MCF 10A (cell line): Measurements from ENCODE around the gene HAL. TPM values are rescaled to one million over a fixed set of nuclear protein-coding genes. Genes with fewer than 3 reads are reported as not detected.
A peak's percentile ranks its signal among the peaks of the same experiment; 100 is the strongest.

Source experiments
- BruUV-seq: library from RNA; stranded (reverse); fragments of 400-500 nt; replicated peaks from 2 replicates; lab custom pipeline; 2021; lab: Mats Ljungman, UMichigan
- CTCF ChIA-PET: fragments of 300-600 bp; sonication (Branson Sonifier 250); formaldehyde crosslinking; extraction: SDS; loops from one replicate; lab custom pipeline; 2021; ENCODE audit warnings: antibody characterized with exemption, inconsistent platforms; lab: Yijun Ruan, JAX
- POLR2A ChIA-PET: fragments of 300-600, 350-650 bp; sonication (Branson Sonifier 250); formaldehyde crosslinking; extraction: SDS; loops from one replicate; lab custom pipeline; 2020; ENCODE audit warnings: antibody characterized with exemption, inconsistent platforms; lab: Yijun Ruan, JAX
- DNase-seq: peaks from one replicate; pipeline ENCODE4 v3.0.0-alpha.2; 2018; ENCODE audit not compliant: unreplicated experiment
- H3K27ac Mint-ChIP-seq: one replicate; pipeline ENCODE4 v1.8.0; 2022; ENCODE audit warnings: mild to moderate bottlenecking, low read depth, mixed read lengths; ENCODE audit not compliant: unreplicated experiment
- H3K27me3 Mint-ChIP-seq: one replicate; pipeline ENCODE4 v1.8.0; 2022; ENCODE audit warnings: mixed read lengths; ENCODE audit not compliant: insufficient read depth, unreplicated experiment
- H3K36me3 Mint-ChIP-seq: one replicate; pipeline ENCODE4 v1.8.0; 2022; ENCODE audit warnings: mild to moderate bottlenecking, moderate library complexity, mixed read lengths; ENCODE audit not compliant: insufficient read depth, unreplicated experiment
- H3K4me1 Mint-ChIP-seq: one replicate; pipeline ENCODE4 v1.8.0; 2022; ENCODE audit warnings: mixed read lengths; ENCODE audit not compliant: insufficient read depth, unreplicated experiment
- H3K4me3 Mint-ChIP-seq: one replicate; pipeline ENCODE4 v1.8.0; 2022; ENCODE audit warnings: mild to moderate bottlenecking, moderate library complexity, mixed read lengths; ENCODE audit not compliant: unreplicated experiment
- H3K9me3 Mint-ChIP-seq: one replicate; pipeline ENCODE4 v1.8.0; 2022; ENCODE audit warnings: mixed read lengths; ENCODE audit not compliant: unreplicated experiment
- intact Hi-C: fragments of 100-400 bp; cut with micrococcal nuclease; formaldehyde crosslinking; loops from 2 replicates; pipeline ENCODE4 v1.14.1; 2022
- total RNA-seq: library from RNA; stranded (reverse); gene quantifications from 2 replicates; pipeline ENCODE4 v1.2.3, GENCODE V29; 2022
- TF ChIP-seq, protein P1 (sequence below): fragments of 200-600 bp; IDR thresholded peaks from one replicate; pipeline ENCODE4 v1.8.0; 2022; ENCODE audit warnings: antibody characterized with exemption, mild to moderate bottlenecking; ENCODE audit not compliant: unreplicated experiment

HAL gene
- total RNA-seq, 1 experiment from 2014 or later, result 1.1 TPM

DNA sequence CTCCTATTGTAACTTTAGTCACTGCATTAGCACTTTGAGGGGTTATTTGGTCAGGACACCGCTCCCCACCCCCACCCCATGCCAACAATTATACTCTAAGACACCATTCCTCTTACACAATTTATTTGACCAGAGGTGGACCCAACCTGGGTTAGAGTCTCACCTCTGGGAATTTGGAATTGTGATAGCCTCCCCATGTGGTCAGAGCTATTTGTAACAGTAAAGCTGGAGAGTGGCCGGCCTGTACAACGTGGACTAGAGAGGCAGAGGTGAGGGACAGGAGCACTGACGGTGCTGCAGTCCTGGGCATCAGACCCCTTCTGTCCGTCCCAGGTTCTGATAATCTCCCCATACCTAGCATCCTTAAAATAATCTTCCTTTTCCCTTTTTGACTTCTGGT, 3.3 kb upstream of the HAL start:
- TF ChIP-seq, protein P1, sequence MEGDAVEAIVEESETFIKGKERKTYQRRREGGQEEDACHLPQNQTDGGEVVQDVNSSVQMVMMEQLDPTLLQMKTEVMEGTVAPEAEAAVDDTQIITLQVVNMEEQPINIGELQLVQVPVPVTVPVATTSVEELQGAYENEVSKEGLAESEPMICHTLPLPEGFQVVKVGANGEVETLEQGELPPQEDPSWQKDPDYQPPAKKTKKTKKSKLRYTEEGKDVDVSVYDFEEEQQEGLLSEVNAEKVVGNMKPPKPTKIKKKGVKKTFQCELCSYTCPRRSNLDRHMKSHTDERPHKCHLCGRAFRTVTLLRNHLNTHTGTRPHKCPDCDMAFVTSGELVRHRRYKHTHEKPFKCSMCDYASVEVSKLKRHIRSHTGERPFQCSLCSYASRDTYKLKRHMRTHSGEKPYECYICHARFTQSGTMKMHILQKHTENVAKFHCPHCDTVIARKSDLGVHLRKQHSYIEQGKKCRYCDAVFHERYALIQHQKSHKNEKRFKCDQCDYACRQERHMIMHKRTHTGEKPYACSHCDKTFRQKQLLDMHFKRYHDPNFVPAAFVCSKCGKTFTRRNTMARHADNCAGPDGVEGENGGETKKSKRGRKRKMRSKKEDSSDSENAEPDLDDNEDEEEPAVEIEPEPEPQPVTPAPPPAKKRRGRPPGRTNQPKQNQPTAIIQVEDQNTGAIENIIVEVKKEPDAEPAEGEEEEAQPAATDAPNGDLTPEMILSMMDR, result no peak
- DNase-seq, result no peak
- ChIA-PET CTCF (interaction anchor here (0.6 to 8.4 kb wide), 21 partner anchors 9 to 1670 kb away, joined by 3 to 177 read pairs (median 6); partner anchors contain the start of genes AMDHD1, CCDC38 and CDK17), POLR2A (interaction anchor here (1.0 to 1.3 kb wide), 3 partner anchors 36 to 81 kb away, joined by 3 to 6 read pairs (median 3); partner anchors contain the start of genes AMDHD1 and CCDC38)
- H3K4me3 Mint-ChIP-seq, result no peak overlapping the region
- peaks cover 37% of the 10 kb centered on the region for H3K36me3 Mint-ChIP-seq
- no peak overlapping the region for H3K27ac Mint-ChIP-seq
- no peaks in the 10 kb centered on the region for H3K27me3 Mint-ChIP-seq
- H3K9me3 Mint-ChIP-seq, result no peaks in the 10 kb centered on the region
- BruUV-seq, result no TSS peak
- intact Hi-C loops, result loop anchor here (2.0 to 5.0 kb wide), 2 partner anchors 81 to 172 kb away; no protein-coding TSS in a partner anchor
- peaks cover 21% of the 10 kb centered on the region for H3K4me1 Mint-ChIP-seq

DNA sequence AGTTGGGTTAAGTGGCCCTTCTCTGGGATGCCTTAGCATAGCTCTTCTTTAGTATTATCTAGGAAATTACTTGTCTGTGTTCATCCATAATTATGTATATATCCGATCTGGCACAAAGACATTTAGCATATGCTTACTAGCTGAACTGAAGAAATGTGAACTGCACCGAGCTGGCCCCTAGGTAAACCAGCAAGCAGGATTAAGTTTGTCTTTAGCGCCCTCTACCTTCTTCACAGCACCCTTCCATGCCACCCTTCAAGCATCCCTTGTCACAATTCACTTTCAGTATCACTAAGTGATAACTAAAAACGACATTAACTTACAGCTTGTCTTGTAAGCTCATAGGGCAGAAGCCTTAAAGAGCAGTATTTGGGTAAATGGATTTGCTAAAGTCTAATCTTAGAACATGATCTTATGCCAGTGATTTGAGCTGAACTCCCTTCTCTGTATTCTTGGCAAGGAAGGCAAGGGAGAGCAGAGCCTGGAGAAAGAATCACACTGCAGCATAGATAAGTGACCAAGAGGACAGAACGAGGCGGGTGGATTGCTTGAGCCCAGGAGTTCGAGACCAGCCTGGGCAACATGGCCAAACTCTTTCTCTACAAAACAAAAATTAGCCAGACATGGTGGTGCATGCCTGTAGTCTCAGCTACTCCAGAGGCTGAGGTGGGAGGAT, 2.6 kb upstream of the HAL start:
- Mint-ChIP-seq H3K9me3 (no peaks in the 10 kb centered on the region), H3K36me3 (peaks cover 31% of the 10 kb centered on the region), H3K27me3 (no peaks in the 10 kb centered on the region), H3K4me1 (peaks cover 21% of the 10 kb centered on the region), H3K27ac (no peak overlapping the region), H3K4me3 (no peak overlapping the region)
- no TSS peak for BruUV-seq
- CTCF ChIA-PET, result interaction anchor here (0.5 to 8.4 kb wide), 52 partner anchors 9 to 796 kb away, joined by 3 to 177 read pairs (median 4); partner anchors contain the start of genes AMDHD1, CCDC38 and LTA4H
- DNase-seq, result peak; percentile 68
- TF ChIP-seq, protein P1, result peak; percentile 57
- intact Hi-C loops, result loop anchor here (2.0 to 5.0 kb wide), 2 partner anchors 80 to 171 kb away; no protein-coding TSS in a partner anchor
- POLR2A ChIA-PET, result interaction anchor here (0.6 to 1.5 kb wide), 8 partner anchors 14 to 451 kb away, joined by 3 to 6 read pairs (median 3); partner anchors contain the start of genes AMDHD1 and CCDC38

DNA sequence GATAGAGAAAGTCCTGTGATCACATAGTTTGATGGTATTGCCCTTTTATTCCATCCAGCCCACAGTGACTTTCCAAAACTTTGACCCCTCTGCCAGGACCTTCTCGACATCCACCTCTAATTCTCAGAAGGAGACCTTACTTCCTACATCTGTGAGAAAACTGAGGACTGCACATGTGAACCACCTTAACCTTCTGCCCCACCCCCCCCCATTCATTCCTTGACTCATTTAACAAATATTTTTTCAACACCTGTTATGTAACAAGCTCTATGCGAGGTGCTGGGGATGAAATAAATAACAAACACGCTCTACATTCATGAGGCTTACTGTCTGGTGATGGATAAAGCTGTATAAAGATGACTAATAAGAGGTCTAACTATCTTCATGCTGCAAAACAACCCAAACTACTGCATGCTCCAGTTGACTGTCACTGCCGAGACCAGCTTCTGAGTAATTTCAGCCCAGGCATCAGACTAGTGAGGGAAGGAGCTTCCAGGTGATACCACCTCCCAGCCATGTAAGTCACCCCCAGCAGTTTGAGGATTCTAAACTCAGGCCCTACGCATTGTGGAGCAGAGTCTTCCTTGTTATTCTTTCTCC, 1.9 kb upstream of the HAL start:
- ChIA-PET CTCF (interaction anchor here (0.5 to 8.4 kb wide), 46 partner anchors 10 to 796 kb away, joined by 3 to 177 read pairs (median 4); partner anchors contain the start of genes AMDHD1, CCDC38 and LTA4H), POLR2A (interaction anchor here (0.6 to 1.5 kb wide), 8 partner anchors 13 to 451 kb away, joined by 3 to 5 read pairs (median 3); no protein-coding TSS in a partner anchor)
- Mint-ChIP-seq H3K9me3 (no peaks in the 10 kb centered on the region), H3K27ac (no peak overlapping the region), H3K4me3 (no peak overlapping the region), H3K4me1 (peaks cover 21% of the 10 kb centered on the region), H3K36me3 (peaks cover 31% of the 10 kb centered on the region), H3K27me3 (no peaks in the 10 kb centered on the region)
- TF ChIP-seq, protein P1, result no peak
- no peak for DNase-seq
- intact Hi-C loops, result loop anchor here (2.0 to 5.0 kb wide), 2 partner anchors 79 to 171 kb away; no protein-coding TSS in a partner anchor
- BruUV-seq, result no TSS peak
